ENCODE data around the gene DNAJC11. TPM values are rescaled to one million over a fixed set of nuclear protein-coding genes. Genes with fewer than 3 reads are reported as not detected.

The DNAJC11 gene
- total RNA-seq, 1 donor from 2014 or later: 33.0 TPM

Other genes starting within 250 kb of the DNAJC11 start
- 11.6 TPM for gene TNFRSF25, start 235.6 kb downstream of the DNAJC11 start, total RNA-seq
- gene PLEKHG5, start 210.1 kb downstream of the DNAJC11 start, total RNA-seq: 14.3 TPM
- gene NOL9, start 147.3 kb downstream of the DNAJC11 start, total RNA-seq: 16.5 TPM
- 0.59 TPM for gene TAS1R1, start 146.5 kb downstream of the DNAJC11 start, total RNA-seq
- 11.0 TPM for gene ZBTB48, start 121.8 kb downstream of the DNAJC11 start, total RNA-seq
- gene KLHL21, start 98.9 kb downstream of the DNAJC11 start, total RNA-seq: 17.8 TPM
- 19.5 TPM for gene PHF13, start 88.1 kb downstream of the DNAJC11 start, total RNA-seq
- 22.1 TPM for gene THAP3, start 76.9 kb downstream of the DNAJC11 start, total RNA-seq
- gene CAMTA1, start 83.6 kb upstream of the DNAJC11 start, total RNA-seq: 30.6 TPM

All from skin of body (tissue), 1 donor.